ENCODE results near the gene RBM8A. TPM values are rescaled to one million over a fixed set of nuclear protein-coding genes. Genes with fewer than 3 reads are reported as not detected.

Gene RBM8A
- total and polyA plus RNA-seq, 9 of the 15 experiments (the other 6 are each of a cell fraction or from before 2014, with no cell fraction given) = 215 to 1,035 (median 291) TPM

GRCh38 chr1:145962157-145963102 is 35.1 kb upstream of the RBM8A start (continued):
- TF ChIP-seq, protein P1, sequence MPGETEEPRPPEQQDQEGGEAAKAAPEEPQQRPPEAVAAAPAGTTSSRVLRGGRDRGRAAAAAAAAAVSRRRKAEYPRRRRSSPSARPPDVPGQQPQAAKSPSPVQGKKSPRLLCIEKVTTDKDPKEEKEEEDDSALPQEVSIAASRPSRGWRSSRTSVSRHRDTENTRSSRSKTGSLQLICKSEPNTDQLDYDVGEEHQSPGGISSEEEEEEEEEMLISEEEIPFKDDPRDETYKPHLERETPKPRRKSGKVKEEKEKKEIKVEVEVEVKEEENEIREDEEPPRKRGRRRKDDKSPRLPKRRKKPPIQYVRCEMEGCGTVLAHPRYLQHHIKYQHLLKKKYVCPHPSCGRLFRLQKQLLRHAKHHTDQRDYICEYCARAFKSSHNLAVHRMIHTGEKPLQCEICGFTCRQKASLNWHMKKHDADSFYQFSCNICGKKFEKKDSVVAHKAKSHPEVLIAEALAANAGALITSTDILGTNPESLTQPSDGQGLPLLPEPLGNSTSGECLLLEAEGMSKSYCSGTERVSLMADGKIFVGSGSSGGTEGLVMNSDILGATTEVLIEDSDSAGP (CRISPR knock-in tag; IDR thresholded peaks at IDR 0.05) = no peak
- TF ChIP-seq ZBTB7A (IDR thresholded peaks at IDR 0.05; ENCODE audit: borderline replicate concordance, control insufficient read depth, low read depth, low read length) (peak; percentile 17; the same call in 1 of the 2 replicates), ZNF134 (CRISPR knock-in tag; conservative IDR thresholded peaks at IDR 0.05) (no peak), NFE2L1 (tag; IDR thresholded peaks at IDR 0.05; ENCODE audit: borderline replicate concordance, low read depth) (no peak), NCOA4 (IDR thresholded peaks at IDR 0.05; ENCODE audit: partially characterized antibody) (no peak), HMGN3 (IDR thresholded peaks at IDR 0.05; ENCODE audit: borderline replicate concordance, extremely low read depth, insufficient read length, low read depth, low read length) (no peak), PRMT5 (CRISPR knock-in tag; IDR thresholded peaks at IDR 0.05) (no peak), ETV5 (CRISPR knock-in tag; IDR thresholded peaks at IDR 0.05; ENCODE audit: low read depth) (0 out of 2 replicates have a peak, but pooled peaks have one; percentile 25), PKNOX1 (IDR thresholded peaks at IDR 0.05) (no peak), ZNF124 (CRISPR knock-in tag; IDR thresholded peaks at IDR 0.05) (no peak), NR4A1 (CRISPR knock-in tag; IDR thresholded peaks at IDR 0.05) (no peak), NR4A1 (tag; IDR thresholded peaks at IDR 0.05) (no peak), ZNF561 (CRISPR knock-in tag; conservative IDR thresholded peaks at IDR 0.05) (no peak), ERF (CRISPR knock-in tag; IDR thresholded peaks at IDR 0.05) (no peak), GTF2F1 (IDR thresholded peaks at IDR 0.05; ENCODE audit: low read depth, low read length) (no peak), ZNF589 (CRISPR knock-in tag; IDR thresholded peaks at IDR 0.05; ENCODE audit: low read depth) (no peak), HEY1 (CRISPR knock-in tag; IDR thresholded peaks at IDR 0.05; ENCODE audit: borderline replicate concordance) (no peak), RBM22 (IDR thresholded peaks at IDR 0.05; ENCODE audit: low read depth, low read length, poor library complexity, severe bottlenecking) (no peak)
- TF ChIP-seq, protein P2, sequence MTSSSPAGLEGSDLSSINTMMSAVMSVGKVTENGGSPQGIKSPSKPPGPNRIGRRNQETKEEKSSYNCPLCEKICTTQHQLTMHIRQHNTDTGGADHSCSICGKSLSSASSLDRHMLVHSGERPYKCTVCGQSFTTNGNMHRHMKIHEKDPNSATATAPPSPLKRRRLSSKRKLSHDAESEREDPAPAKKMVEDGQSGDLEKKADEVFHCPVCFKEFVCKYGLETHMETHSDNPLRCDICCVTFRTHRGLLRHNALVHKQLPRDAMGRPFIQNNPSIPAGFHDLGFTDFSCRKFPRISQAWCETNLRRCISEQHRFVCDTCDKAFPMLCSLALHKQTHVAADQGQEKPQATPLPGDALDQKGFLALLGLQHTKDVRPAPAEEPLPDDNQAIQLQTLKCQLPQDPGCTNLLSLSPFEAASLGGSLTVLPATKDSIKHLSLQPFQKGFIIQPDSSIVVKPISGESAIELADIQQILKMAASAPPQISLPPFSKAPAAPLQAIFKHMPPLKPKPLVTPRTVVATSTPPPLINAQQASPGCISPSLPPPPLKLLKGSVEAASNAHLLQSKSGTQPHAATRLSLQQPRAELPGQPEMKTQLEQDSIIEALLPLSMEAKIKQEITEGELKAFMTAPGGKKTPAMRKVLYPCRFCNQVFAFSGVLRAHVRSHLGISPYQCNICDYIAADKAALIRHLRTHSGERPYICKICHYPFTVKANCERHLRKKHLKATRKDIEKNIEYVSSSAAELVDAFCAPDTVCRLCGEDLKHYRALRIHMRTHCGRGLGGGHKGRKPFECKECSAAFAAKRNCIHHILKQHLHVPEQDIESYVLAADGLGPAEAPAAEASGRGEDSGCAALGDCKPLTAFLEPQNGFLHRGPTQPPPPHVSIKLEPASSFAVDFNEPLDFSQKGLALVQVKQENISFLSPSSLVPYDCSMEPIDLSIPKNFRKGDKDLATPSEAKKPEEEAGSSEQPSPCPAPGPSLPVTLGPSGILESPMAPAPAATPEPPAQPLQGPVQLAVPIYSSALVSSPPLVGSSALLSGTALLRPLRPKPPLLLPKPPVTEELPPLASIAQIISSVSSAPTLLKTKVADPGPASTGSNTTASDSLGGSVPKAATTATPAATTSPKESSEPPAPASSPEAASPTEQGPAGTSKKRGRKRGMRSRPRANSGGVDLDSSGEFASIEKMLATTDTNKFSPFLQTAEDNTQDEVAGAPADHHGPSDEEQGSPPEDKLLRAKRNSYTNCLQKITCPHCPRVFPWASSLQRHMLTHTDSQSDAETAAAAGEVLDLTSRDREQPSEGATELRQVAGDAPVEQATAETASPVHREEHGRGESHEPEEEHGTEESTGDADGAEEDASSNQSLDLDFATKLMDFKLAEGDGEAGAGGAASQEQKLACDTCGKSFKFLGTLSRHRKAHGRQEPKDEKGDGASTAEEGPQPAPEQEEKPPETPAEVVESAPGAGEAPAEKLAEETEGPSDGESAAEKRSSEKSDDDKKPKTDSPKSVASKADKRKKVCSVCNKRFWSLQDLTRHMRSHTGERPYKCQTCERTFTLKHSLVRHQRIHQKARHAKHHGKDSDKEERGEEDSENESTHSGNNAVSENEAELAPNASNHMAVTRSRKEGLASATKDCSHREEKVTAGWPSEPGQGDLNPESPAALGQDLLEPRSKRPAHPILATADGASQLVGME (CRISPR knock-in tag; IDR thresholded peaks at IDR 0.05) = no peak

Measured in K562 (cell line).